GM21447 (cell line): ENCODE data around the gene CHP2.
"Not testable (repeated sequence)": the region's sequence is repeated elsewhere in the genome, so short reads cannot be mapped to it uniquely, and the experiment has no call there.

ENCODE experiments used
- ATAC-seq: cut with Tn5 transposase; IDR thresholded peaks from one replicate; pipeline ENCODE4 v1.9.1; 2021; ENCODE audit not compliant: unreplicated experiment

The CHP2 gene

DNA sequence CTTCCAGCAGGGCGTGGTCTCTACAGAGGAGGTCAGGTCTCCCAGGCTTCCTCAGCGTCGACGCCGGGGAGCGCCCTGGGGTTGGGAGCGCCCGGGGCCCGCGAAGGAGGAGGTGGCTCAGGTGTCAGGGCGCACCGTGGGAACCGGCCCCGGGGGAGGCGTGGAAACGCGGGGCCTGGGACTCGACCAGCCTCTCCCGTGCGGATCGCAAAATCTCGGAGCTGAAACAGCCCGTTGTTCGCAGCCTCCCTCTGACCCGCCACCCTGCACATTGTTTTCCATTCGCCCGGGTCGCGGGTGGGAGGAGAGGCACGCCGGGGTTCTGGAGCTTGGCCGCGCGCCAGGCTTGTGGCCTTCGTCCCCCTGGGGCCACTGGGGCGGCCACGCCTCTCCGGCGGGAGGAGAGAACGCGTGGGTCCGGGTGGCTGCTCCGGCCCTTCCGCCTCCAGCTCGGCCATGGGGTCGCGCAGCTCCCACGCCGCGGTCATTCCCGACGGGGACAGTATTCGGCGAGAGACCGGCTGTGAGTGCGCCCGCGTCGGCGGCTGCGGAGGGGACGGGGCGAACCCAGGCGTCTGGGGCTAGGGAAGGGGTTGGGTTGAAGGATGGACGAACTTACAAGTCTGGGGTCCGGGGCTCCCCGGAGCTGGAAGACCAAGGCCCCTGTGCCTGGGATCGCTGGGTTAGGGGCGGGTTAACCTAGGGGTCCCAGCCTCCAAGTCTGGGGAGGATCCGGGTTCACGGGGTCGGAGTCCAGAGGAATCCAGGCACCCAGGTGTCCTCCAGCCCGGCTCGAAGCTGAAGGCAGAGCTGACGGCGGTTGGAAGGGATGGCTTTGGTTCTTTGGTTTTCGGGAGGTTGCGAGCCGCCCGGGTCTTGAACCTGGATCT lies at the start of gene CHP2:
Gene CHP2 (plus strand): TSS at position 433 of the 890 bp plus-strand sequence. CDS start 24 bp downstream, at position 457.
- ATAC-seq = no peak

DNA sequence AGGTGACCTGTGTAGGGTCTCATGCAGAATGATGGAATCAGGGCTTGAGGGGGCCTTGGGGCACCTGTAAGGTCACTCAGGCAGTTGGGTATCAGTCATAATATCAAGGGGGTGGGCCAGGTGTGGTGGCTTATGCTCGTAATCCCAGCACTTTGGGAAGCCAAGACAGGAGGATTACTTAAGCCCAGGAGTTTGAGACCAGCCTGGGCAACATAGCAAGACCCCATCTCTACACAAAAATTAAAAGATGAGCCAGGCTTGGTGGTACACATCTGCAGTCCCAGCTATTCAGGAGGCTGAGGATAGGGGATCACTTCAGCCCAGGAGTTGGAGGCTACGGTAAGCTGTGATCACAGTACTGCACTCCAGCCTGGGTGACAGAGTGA lies 49.3 kb upstream of the CHP2 start:
- no peak for ATAC-seq

DNA sequence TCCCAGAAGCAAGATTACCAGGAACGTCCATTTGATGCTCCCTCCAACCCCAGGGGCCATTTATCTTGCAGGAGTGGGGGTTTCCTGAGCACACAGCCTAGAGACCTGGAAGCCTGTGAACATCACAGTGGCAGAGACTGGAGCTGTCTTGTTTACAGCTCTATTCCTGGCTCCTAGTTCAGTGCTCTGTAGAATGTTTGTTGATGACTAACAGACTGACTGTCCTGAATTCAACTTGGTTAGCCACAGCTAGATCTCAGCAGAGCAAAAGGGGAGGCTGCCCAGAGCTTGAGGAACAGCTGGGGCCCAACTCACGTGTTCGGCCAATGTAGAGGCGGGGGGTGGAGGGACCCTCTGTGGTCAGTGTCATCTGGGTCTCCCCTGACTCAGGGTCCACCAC lies 48.4 kb upstream of the CHP2 start:
- ATAC-seq = no peak

DNA sequence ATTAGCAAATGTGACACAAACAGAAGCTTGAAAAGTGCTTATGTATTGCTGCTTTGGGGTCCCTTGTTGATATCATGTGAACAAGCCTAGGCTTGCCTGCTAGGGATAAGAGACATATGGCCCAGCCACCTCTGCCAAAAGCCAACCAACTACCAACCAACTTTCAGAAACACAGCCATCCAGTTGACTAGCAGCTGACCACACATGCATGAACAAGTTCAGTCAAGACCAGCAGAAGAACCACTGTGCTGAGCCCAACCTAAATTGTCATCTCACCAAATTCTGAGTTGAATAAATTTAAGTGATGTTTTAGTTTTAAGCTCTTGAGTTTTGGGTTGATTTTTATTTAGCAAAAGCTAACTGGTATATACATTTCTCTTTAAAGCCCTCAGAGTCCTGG lies 45.3 kb upstream of the CHP2 start:
- ATAC-seq = no peak

DNA sequence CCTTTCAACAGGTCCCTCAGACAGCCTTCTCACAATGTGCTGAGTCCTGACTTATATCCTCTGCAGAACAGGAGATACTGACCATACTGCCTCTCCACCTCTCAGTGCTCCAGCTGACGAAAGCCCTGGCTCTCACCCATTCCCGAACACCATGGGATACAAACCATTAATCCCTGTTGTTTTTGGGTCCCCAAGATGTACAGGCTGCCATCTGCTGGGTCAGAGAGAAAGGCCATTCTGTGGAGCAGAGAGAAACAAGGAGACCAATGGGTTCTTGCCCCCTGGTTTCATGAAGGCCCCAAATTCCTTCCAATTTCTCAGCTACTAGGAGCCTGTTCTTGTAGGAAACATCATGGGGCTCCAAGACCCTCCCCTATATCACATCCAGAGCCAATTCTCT lies 44.8 kb upstream of the CHP2 start:
- ATAC-seq = no peak

DNA sequence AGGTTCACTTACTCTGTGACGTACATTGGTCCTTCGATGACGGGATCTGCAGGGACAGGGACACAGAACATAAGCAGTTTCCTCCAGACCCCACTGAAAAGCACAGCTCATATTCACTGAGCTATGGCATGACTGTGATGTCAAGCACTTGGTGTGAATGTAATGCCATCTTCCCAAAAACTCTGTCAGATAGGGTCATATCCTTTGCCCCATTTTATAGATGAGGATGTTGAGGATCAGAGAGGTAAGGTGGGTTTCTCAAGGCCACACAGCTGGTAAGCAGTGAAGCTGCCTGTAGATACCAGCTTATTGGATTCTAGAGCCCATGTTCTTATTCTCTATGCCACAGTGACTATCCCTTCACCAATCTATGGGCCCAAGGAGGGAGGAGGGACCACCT lies 44.3 kb upstream of the CHP2 start:
- ATAC-seq = no peak

DNA sequence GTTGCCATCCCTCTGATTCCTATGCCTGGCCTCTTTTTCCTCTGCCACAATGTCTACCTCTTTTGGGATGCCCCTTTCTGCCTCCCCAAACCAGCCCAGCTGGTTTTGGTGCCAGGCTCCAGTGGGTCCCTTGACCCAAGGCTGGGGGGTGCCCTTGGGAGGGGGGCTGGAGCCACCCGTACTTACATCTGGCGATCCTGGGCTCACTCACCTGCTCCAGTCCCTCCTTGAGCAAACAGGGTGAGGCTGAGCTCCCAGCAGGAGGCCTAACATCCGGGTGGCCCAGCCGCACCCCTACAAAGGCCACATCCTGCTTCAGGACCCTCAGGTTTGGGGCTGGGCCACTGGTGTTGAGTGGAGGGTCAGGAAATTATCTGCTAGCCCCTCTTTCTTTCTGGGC lies 43.0 kb upstream of the CHP2 start:
- ATAC-seq = no peak

DNA sequence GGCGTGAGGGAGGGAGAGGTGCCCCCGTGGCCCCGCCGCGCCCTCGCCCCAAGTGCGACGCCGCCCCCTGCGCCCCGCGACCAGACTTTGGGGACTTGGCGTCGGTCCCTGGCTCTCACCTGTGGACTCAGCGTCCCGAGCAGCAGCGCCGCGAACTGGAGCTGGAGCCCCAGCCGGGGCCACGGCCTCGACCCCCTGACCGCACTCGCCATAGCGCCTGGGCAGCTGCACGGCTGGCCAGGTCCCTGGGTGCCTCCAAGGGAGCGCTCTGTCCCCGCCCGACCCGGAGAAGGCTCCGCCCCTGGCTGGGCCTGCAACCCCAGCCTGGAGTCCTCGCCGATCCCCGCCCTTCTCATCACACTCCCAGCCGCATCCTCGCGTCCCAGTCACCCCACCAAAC lies 41.9 kb upstream of the CHP2 start, which contains the start of gene ERN2:
Gene ERN2 (minus strand): TSS at position 247 of the 400 bp plus-strand sequence. CDS start 35 bp downstream, at position 212.
- ATAC-seq = no peak

DNA sequence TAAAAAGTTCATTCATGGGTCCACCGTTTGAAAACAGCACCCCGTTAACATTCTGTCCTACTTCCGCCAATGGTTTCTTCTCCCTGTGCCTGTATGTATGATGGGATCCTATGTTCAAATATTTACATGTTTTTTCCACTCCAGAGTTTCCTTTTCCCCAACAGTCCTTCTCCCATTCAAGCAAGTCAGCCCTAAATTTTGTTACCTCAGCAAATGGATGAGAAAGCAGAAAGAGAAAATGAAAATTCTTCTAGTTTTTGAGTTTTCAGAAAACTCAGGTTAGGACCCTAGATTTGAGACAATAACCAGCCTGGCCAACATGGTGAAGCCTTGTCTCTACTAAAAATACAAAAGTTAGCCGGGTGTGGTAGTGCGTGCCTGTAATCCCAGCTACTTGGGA lies 38.3 kb upstream of the CHP2 start:
- ATAC-seq = no peak

DNA sequence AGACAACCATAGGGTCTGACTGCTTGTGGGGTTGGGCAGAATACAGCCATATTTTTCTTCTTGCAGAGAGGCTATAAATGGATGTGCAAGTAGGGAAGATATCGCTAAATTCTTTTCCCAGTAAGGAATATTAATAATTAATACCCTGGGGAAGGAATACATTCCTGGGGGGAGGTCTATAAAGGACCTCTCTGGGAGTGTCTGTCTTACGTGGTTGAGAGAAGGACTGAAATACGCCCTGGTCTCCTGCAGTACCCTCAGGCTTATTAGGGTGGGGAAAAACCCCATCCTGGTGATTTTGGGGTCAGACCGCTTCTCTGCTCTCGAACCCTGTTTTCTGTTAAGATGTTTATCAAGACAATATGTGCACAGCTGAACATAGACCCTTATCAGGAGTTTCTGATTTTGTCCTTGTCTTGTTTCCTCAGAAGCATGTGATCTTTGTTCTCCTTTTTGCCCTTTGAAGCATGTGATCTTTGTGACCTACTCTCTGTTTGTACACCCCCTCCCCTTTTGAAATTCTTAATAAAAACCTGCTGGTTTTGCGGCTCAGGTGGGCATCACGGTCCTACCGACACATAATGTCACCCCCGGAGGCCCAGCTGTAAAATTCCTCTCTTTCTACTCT lies 32.1 kb upstream of the CHP2 start:
- not testable (repeated sequence) for ATAC-seq

DNA sequence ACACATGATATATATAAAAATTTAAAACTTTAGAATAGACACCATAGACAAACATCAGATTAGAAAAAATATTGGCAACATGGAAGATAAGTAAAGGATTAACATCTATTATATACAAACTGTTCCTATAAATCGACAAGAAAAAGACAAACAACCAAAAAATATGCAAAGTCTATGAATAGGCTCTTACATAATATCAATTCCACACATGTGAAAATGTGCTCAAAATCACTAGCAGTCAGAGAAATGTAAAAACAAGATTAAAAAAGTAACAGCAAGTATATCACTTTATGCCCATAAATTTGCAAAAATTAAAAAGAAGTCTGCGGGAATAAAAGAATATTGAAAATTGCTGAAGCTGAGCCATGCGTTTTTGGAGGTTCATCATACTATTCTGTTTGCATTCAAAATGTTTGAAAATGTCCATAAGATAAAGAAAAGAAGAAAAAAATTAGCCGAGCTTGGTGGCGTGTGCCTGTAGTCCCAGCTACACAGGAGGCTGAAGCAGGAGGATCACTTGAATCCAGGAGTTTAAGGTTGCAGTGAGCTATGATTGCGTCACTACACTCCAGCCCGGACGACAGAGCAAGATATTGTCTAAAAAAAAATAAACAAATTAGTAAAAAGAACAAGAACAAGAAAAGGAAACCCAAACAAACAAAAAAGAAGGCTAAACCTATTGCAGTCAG lies 30.6 kb upstream of the CHP2 start:
- ATAC-seq = no peak

DNA sequence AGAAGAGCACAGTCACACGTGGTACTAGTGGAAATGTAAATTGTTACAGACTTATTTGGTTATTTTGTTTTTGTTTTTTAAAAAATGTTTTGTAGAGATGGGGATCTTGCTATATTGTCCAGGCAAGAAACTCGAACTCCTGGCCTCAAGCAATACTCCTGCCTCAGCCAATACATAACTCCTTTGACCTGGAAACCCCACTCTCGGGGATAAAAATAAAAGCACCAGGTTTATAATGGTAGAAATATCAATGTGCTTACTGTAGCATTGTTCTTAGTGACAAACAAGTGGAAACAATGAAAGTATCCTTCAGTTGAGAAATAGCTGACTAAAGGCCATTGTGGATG lies 30.1 kb upstream of the CHP2 start:
- no peak for ATAC-seq

DNA sequence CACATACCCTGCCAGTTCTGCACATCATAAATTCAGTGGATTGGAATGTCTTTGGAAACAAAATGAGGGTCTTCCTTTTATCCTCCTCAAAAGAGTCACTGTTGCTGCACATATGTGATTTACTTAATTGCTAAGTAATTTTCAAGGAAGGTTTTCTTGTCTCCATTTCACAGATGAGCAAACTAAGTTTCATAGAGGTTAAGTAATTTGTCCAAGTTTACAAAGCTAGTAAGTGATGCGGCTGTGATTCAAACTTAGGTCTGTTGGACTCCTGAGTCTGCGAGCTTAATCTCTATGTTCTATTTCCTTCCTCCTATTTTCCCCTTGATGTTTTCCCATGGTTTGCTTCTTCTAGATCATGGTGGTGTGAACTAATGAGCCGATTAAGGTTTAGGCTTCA lies 28.1 kb upstream of the CHP2 start:
- ATAC-seq = no peak

DNA sequence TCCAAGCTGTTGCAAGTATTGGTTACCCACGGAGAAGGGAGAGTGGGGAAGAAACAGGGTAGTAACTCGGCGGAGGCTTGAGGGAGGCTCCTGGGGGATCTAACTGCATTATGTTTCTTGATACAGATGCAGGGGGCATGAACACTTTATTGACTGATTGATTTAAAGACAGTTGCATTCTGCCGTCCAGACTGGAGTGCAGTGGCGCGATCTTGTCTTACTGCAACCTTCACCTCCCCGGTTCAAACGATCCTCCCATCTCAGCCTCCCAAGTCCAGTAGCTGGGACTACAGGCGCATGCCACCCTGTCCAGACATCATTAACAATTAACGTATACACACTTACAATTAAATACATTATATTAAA lies 26.7 kb upstream of the CHP2 start:
- no peak for ATAC-seq

DNA sequence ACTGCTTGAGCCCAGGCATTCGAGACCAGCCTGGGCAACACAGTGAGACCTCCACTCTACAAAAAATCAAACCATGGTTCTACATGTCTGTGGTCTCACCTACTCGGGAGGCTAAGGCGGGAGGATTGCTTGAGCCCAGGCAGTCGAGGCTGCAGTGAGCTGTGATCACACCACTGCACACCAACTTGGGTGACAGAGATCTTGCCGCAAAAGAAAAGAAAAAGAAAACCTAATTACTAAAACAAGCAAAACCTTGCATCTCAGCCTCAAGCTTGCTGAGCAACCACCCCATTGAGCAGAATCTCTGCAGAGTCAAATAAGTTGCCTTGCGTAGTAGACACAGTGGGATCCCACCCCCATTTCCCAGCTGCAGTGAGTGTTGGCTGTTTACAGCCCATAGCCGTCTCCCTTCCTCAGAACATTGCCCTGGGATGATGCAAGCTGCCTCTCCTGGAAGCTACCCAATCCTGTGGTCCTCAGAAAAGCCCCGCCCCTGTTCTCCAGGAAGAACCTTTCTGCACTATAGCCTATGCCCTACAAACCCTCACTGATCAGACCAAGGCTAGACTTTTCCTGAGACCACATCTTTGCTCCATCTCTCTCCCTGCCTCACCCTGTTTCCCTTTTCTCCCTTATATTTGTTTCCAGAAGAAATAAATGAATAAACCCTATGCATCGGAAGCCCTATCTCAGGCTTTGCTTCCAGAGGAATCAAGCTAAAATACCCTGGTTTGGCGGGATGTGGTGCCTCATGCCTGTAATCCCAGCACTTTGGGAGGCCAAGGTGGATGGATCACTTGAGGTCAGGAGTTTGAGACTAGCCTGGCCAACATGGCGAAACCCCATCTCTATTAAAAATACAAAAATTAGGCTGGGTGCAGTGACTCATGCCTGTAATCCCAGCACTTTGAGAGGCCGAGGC lies 25.1 kb upstream of the CHP2 start:
- no peak for ATAC-seq

DNA sequence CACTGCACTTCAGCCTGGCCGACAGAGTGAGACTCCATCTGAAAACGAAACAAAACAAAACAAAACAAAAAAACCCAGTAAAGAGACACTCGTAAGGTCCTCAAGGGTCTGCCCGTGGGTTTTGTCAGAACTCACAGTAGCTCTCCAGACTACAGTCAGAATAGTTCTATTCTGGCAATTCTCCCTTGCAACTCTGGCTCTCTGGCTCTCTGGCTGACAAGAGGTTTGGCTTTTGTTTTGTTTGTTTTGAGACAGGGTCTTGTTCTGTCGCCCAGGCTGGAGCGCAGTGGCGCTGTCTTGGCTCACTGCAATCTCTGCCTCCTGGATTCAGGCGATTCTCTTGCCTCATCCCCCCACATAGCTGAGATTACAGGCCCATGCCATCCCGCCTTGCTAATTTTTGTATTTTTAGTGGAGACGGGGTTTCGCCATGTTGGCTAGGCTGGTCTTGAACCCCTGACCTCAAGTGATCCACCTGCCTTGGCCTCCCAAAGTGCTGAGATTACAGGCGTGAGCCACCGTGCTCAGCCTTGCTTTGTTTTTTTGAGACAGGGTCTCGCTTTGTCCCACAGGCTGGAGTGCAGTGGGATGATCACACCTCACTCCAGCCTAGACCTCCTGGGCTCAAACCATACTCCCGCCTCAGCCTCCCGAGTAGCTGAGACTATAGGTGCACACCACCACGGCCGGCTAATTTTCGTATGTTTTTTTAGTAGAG lies 20.5 kb upstream of the CHP2 start:
- no peak for ATAC-seq

DNA sequence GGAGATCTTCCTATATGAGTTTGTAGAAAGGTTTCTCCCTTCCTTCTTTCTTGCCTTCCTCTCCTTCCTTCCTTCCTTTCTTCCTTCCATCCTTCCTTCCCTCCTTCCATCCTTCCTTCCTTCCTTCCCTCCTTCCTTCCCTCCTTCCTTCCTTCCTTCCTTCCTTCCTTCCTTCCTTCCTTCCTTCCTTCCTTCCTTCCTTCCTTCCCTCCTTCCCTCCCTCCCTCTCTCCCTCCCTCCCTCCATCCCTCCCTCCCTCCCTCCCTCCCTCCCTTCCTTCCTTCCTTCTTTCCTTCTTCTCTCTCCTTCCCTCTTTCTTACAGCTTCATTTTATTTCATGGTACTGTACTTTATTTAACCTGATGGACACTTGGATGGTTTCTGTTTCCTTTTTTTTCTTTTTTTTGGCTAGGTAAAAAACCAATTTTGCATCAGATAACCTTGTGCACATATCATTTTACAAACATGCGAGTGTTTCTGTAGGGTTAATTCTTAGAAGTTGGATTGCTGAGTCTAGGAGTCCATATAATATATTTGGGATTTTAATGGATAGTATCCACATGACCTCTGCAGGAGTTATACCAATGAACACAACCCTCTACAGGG lies 17.3 kb upstream of the CHP2 start:
- not testable (repeated sequence) for ATAC-seq

DNA sequence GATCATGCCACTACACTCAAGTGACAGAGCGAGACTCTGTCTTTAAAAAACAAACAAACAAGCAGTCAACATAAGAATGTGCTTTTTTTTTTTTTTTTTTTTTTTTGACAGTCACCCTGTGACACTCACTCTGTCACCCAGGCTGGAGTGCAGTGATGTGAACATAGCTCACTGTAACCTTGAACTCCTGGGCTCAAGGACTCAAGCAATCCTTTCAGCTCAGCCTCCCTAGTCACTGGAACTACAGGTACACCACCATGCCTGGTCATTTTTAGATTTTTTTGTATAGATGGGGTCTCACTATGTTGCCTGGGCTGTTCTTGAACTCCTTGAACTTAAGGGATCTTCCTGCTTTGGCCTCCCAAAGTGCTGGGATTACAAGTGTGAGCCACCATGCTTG lies 15.3 kb upstream of the CHP2 start:
- no peak for ATAC-seq

DNA sequence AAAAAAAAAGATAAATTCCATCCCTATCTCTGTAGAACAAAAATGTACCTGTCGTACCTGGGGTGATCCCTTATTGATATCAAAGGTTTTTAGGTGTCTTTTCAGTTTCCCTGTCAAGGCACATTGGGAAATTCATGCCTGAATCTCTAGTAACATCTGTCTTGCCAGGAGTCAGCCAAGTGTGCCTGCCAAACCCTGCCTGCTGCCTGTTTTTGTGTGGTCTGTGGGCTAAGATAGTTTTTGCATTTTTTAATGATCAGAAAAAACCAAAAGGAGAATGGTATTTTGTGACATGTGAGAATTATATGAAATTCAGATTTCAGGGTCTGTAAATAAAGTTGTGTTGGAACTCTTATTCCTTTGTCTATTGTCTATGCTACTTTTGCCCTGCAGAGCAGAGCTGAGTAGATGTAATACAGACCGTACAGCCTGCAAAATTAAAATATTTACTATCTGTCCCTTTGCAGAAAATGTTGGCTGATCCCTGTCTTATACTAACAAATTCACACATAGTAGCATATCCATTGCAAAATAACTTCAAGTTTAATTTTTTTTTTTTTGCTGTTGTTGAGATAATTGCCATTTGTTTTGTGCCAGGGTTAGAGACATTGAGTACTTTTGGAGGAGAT lies 13.0 kb upstream of the CHP2 start:
- ATAC-seq = no peak
